ENCODE measurements around the gene PHF23. TPM values are rescaled to one million over a fixed set of nuclear protein-coding genes. Genes with fewer than 3 reads are reported as not detected.
A peak's percentile ranks its signal among the peaks of the same experiment; 100 is the strongest.

PHF23 gene
- total and polyA plus RNA-seq, 8 donors = 7.0 to 23.3 (median 11.9) TPM

DNA sequence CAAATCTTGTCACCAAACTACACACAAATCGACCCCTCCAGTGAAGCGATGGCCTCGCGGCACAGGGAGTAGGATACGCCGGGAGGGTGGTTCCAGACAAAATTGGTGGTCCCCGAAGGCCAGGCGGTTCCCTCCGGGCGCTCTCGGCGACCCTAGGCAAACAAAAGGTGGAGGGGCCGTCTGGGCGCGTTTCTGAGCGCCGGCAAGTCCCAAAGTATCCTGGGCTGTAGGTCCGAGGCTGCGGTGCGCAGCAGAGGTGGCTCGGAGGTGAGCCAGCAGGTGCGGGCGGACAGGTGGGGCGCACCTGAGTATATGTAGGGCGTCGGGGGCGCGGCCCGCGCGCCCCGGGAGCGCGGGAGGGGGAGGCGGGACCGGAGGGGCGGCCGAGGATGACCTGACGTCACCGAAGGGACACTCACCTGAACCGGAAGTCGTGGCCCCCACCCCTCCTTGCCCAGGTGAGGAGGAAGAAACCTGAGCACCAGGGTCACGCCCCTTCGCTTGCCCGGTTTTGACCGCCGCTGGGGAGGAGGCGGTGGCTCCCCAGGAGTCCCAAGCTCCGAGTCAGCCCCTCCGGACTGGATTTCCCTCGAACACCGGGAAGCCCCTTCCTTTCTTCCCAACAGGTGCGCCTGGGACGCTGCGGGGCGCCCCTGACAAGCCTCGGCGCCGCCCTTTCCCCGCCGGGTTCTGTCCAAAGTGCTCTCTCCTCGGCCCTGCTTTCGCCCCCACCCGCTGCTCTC lies 23.1 kb upstream of the PHF23 start, which contains the start of gene CLDN7:
TSS of gene CLDN7 (minus strand) at position 287 of the 743 bp plus-strand sequence. CDS start 435 bp downstream, outside the sequence.
- peak within 1 kb of the TSS; percentile 50 to 83 (median 74) for H3K4me3 ChIP-seq
- intact Hi-C loops (cut with DNase I) = loop anchor here in 1 of 3 donors (10.0 kb wide), 1 partner anchor 52 kb away; the partner anchor contains the start of gene GPS2
- ATAC-seq = peak; percentile 79 to 86 (median 84)
- no peaks in the 10 kb centered on the region for H3K9me3 ChIP-seq
- WGBS, 2 donors = 1 to 2% methylated on average over 51 to 64 of the region's 64 CpGs
- H3K4me1 ChIP-seq = peaks cover 0 to 9% (median 6%) of the 10 kb centered on the region in 3 donors
- no peaks in the 10 kb centered on the region for H3K27me3 ChIP-seq
- H3K36me3 ChIP-seq = peaks cover 0 to 4% (median 2%) of the 10 kb centered on the region in 3 donors
- no peak for FAIRE-seq
- H3K27ac ChIP-seq = peak within 1 kb of the TSS; percentile 97 to 99 (median 98)
- DNase-seq = peak; percentile 93 to 97 (median 96)
- TF ChIP-seq, protein P1, sequence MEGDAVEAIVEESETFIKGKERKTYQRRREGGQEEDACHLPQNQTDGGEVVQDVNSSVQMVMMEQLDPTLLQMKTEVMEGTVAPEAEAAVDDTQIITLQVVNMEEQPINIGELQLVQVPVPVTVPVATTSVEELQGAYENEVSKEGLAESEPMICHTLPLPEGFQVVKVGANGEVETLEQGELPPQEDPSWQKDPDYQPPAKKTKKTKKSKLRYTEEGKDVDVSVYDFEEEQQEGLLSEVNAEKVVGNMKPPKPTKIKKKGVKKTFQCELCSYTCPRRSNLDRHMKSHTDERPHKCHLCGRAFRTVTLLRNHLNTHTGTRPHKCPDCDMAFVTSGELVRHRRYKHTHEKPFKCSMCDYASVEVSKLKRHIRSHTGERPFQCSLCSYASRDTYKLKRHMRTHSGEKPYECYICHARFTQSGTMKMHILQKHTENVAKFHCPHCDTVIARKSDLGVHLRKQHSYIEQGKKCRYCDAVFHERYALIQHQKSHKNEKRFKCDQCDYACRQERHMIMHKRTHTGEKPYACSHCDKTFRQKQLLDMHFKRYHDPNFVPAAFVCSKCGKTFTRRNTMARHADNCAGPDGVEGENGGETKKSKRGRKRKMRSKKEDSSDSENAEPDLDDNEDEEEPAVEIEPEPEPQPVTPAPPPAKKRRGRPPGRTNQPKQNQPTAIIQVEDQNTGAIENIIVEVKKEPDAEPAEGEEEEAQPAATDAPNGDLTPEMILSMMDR (IDR thresholded peaks at IDR 0.05) = peak in 1 of 4 donors; percentile 9

GRCh38 chr17:7261379-7262191 lies 22.3 kb upstream of the PHF23 start:
- intact Hi-C loops (cut with DNase I) = loop anchor here in 1 of 3 donors (10.0 kb wide), 1 partner anchor 53 kb away; the partner anchor contains the start of gene GPS2
- ATAC-seq (peak; percentile 10 to 25 (median 12)), DNase-seq (peak in 5 of 6 donors; percentile 50 to 81 (median 63)), FAIRE-seq (no peak)
- 3 to 5% methylated on average over 62 to 71 of the region's 71 CpGs for WGBS, 2 donors
- TF ChIP-seq, protein P1 (IDR thresholded peaks at IDR 0.05) = no peak
- Histone ChIP-seq H3K36me3 (peaks cover 0 to 10% (median 4%) of the 10 kb centered on the region in 3 donors), H3K4me1 (peaks cover 0 to 9% (median 6%) of the 10 kb centered on the region in 3 donors), H3K27me3 (no peaks in the 10 kb centered on the region), H3K4me3 (peak overlapping the region; percentile 50 to 83 (median 74)), H3K9me3 (no peaks in the 10 kb centered on the region), H3K27ac (peak overlapping the region; percentile 97 to 99 (median 98))

GRCh38 chr17:7260651-7261378 lies 21.6 kb upstream of the PHF23 start:
- peaks cover 4 to 10% (median 6%) of the 10 kb centered on the region in 3 donors for H3K36me3 ChIP-seq
- H3K4me1 ChIP-seq = peaks cover 0 to 9% (median 6%) of the 10 kb centered on the region in 3 donors
- H3K9me3 ChIP-seq = no peaks in the 10 kb centered on the region
- H3K4me3 ChIP-seq = peak overlapping the region; percentile 50 to 83 (median 74)
- peak overlapping the region; percentile 97 to 99 (median 98) for H3K27ac ChIP-seq
- DNase-seq (peak; percentile 82 to 94 (median 87)), ATAC-seq (peak; percentile 64 to 72 (median 70)), FAIRE-seq (no peak)
- 3% methylated on average over 52 to 54 of the region's 54 CpGs for WGBS, 2 donors
- no peaks in the 10 kb centered on the region for H3K27me3 ChIP-seq
- TF ChIP-seq, protein P1 (IDR thresholded peaks at IDR 0.05) = no peak
- intact Hi-C loops (cut with DNase I) = loop anchor here in 1 of 3 donors (10.0 kb wide), 1 partner anchor 54 kb away; the partner anchor contains the start of gene GPS2

DNA sequence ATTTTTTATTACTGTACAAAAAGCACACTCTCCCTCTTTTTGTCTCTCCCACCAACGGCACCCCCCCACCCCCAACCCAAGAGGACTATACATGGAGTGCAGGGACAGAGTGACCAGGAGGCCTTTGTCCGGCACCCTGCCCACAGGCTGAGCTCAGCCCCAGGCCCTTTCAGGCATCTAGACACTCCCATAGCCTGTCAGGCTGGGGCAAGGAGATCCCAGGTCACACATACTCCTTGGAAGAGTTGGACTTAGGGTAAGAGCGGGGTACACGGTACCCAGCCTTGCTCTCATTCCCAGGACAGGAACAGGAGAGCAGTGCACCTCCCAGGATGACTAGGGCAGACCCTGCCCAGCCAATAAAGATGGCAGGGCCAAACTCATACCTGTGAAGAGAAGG lies 20.9 kb upstream of the PHF23 start:
- intact Hi-C loops (cut with DNase I) = loop anchor here in 1 of 3 donors (10.0 kb wide), 1 partner anchor 55 kb away; the partner anchor contains the start of gene GPS2
- Histone ChIP-seq H3K27me3 (no peaks in the 10 kb centered on the region), H3K27ac (peak overlapping the region; percentile 97 to 99 (median 98)), H3K4me1 (peaks cover 0 to 9% (median 6%) of the 10 kb centered on the region in 3 donors), H3K4me3 (peak overlapping the region in 3 of 4 donors; percentile 68 to 83 (median 81)), H3K36me3 (peaks cover 4 to 15% (median 6%) of the 10 kb centered on the region in 3 donors), H3K9me3 (no peaks in the 10 kb centered on the region)
- peak in 2 of 6 donors; percentile 50 to 60 for DNase-seq
- WGBS, 2 donors = 59 to 62% methylated on average over 4 of the region's 4 CpGs
- no peak for ATAC-seq
- FAIRE-seq = no peak
- TF ChIP-seq, protein P1 (IDR thresholded peaks at IDR 0.05) = no peak
